Liver (tissue), 9 donors: ENCODE results near the gene ACCSL. TPM values are rescaled to one million over a fixed set of nuclear protein-coding genes. Genes with fewer than 3 reads are reported as not detected.

Experiments
- DNase-seq: peaks from one replicate; pipeline ENCODE4 v3.0.0-alpha.2; 2017; ENCODE audit warnings: low spot score
- H3K27ac ChIP-seq, 2 donors: one replicate each; pipeline ENCODE4 v1.7.0; 2013; ENCODE audit warnings: inconsistent platforms in 2 of 2, low read length in 2 of 2, control low read depth in 1 of 2, low read depth in 1 of 2, mild to moderate bottlenecking in 1 of 2
- H3K27me3 ChIP-seq, 4 donors: one replicate each; pipeline versions ENCODE4 v1.6.1 to v1.7.0; 2013; ENCODE audit warnings: low read length in 3 of 4, inconsistent platforms in 1 of 4, mild to moderate bottlenecking in 1 of 4, moderate library complexity in 1 of 4; ENCODE audit not compliant: control insufficient read depth in 4 of 4, insufficient read depth in 4 of 4
- H3K36me3 ChIP-seq, 4 donors: one replicate each; pipeline versions ENCODE4 v1.6.1 to v1.7.0; 2013; ENCODE audit warnings: low read length in 3 of 4, mild to moderate bottlenecking in 3 of 4, low read depth in 1 of 4, moderate library complexity in 1 of 4; ENCODE audit not compliant: control insufficient read depth in 4 of 4, insufficient read depth in 3 of 4
- H3K4me1 ChIP-seq, 4 donors: one replicate each; pipeline versions ENCODE4 v1.6.1 to v1.7.0; 2013; ENCODE audit warnings: low read length in 3 of 4, mild to moderate bottlenecking in 3 of 4, moderate library complexity in 1 of 4; ENCODE audit not compliant: control insufficient read depth in 4 of 4, insufficient read depth in 4 of 4
- H3K4me3 ChIP-seq, 3 donors: one replicate each; pipeline versions ENCODE4 v1.6.1 to v1.7.0; 2013; ENCODE audit warnings: low read length in 3 of 3, control low read depth in 1 of 3, low read depth in 1 of 3, mild to moderate bottlenecking in 1 of 3
- H3K9ac ChIP-seq, 2 donors: one replicate each; pipeline ENCODE4 v1.7.0; 2013; ENCODE audit warnings: low read length in 2 of 2, mild to moderate bottlenecking in 2 of 2, moderate library complexity in 2 of 2, control low read depth in 1 of 2, low read depth in 1 of 2
- H3K9me3 ChIP-seq, 4 donors: one replicate each; pipeline versions ENCODE4 v1.6.1 to v1.7.0; 2013; ENCODE audit warnings: low read length in 3 of 4; ENCODE audit not compliant: control insufficient read depth in 4 of 4
- ATF3 ChIP-seq: IDR thresholded peaks from 2 replicates; pipeline ENCODE4 v1.6.1; 2016; ENCODE audit warnings: antibody characterized with exemption
- CTCF ChIP-seq: fragments of 150-350 bp; IDR thresholded peaks from 2 replicates; pipeline ENCODE4 v1.5.1; 2017; ENCODE audit warnings: improper control_type of control experiment, low read depth, low read length; ENCODE audit not compliant: missing input control
- EGR1 ChIP-seq, 2 donors: IDR thresholded peaks; 2 replicates each; pipeline ENCODE4 v1.6.1; 2016 to 2018; ENCODE audit warnings: antibody characterized with exemption in 2 of 2, low read depth in 2 of 2
- FOXA1 ChIP-seq: IDR thresholded peaks from 2 replicates; pipeline ENCODE4 v1.6.1; 2016; ENCODE audit warnings: antibody characterized with exemption
- FOXA2 ChIP-seq: IDR thresholded peaks from 2 replicates; pipeline ENCODE4 v1.6.1; 2016; ENCODE audit warnings: antibody characterized with exemption
- GABPA ChIP-seq, 2 donors: IDR thresholded peaks in 1 of 2; conservative IDR thresholded peaks in 1 of 2; 2 replicates each; pipeline ENCODE4 v1.6.1; 2016; ENCODE audit warnings: antibody characterized with exemption in 2 of 2, mild to moderate bottlenecking in 1 of 2, moderate library complexity in 1 of 2
- HNF4A ChIP-seq, 2 donors: conservative IDR thresholded peaks; 2 replicates each; pipeline ENCODE4 v1.6.1; 2016; ENCODE audit warnings: antibody characterized with exemption in 2 of 2, mild to moderate bottlenecking in 2 of 2
- HNF4G ChIP-seq: IDR thresholded peaks from 2 replicates; pipeline ENCODE4 v1.6.1; 2016; ENCODE audit warnings: antibody characterized with exemption
- JUND ChIP-seq, 2 donors: IDR thresholded peaks; 2 replicates each; pipeline ENCODE4 v1.6.1; 2016; ENCODE audit warnings: antibody characterized with exemption in 2 of 2
- MAX ChIP-seq: IDR thresholded peaks from 2 replicates; pipeline ENCODE4 v1.6.1; 2016; ENCODE audit warnings: antibody characterized with exemption
- NR2F2 ChIP-seq: IDR thresholded peaks from 2 replicates; pipeline ENCODE4 v1.6.1; 2016; ENCODE audit warnings: antibody characterized with exemption
- RAD21 ChIP-seq, 2 donors: IDR thresholded peaks; 2 replicates each; pipeline ENCODE4 v1.6.1; 2016; ENCODE audit warnings: antibody characterized with exemption in 2 of 2, mild to moderate bottlenecking in 2 of 2
- REST ChIP-seq: IDR thresholded peaks from 2 replicates; pipeline ENCODE4 v1.6.1; 2016; ENCODE audit warnings: antibody characterized with exemption, mild to moderate bottlenecking
- SP1 ChIP-seq: IDR thresholded peaks from 2 replicates; pipeline ENCODE4 v1.6.1; 2018; ENCODE audit warnings: antibody characterized with exemption, mild to moderate bottlenecking
- TAF1 ChIP-seq: conservative IDR thresholded peaks from 2 replicates; pipeline ENCODE4 v1.6.1; 2016; ENCODE audit warnings: antibody characterized with exemption, mild to moderate bottlenecking
- YY1 ChIP-seq: IDR thresholded peaks from 2 replicates; pipeline ENCODE4 v1.6.1; 2016; ENCODE audit warnings: antibody characterized with exemption, mild to moderate bottlenecking
- ZBTB33 ChIP-seq: IDR thresholded peaks from 2 replicates; pipeline ENCODE4 v1.6.1; 2016; ENCODE audit warnings: antibody characterized with exemption
- WGBS: extraction: QIAGEN DNeasy Blood & Tissue Kit; methylation state at CpG from one replicate; pipeline ENCODE4 v1.1.7; 2013; 5-methylcytosine and 5-hydroxymethylcytosine counted together
- polyA plus RNA-seq, 2 donors: library from polyadenylated mRNA; stranded (reverse) in 1 of 2; unstranded in 1 of 2; fragments of 200-250 nt in 1 of 2; fragments of >200 nt in 1 of 2; fragmentation: Nextera tagmentation in 1 of 2; extraction: Ambion mirVana in 1 of 2; gene quantifications; one replicate each; pipeline versions ENCODE4 v1.2.1 to v1.2.3, GENCODE V29; 2013 to 2015
- total RNA-seq, 2 donors: library from RNA; depleted of rRNA; stranded (reverse); fragments of >200 nt; gene quantifications; one replicate each; pipeline ENCODE4 v1.2.3, GENCODE V29; 2014
- donor health status: healthy.
- donor health status: healthy.
- donor health status: healthy.
- donor health status: healthy.
- donor health status: healthy.

ACCSL gene
- total and polyA plus RNA-seq, 4 donors: 0.09 TPM; not detected in 3

GRCh38 chr11:44071157-44071556 is 23.4 kb downstream of the ACCSL start (continued):
- TF ChIP-seq REST (no peak), YY1 (no peak), NR2F2 (no peak), EGR1 (IDR thresholded peaks at IDR 0.05; ENCODE audit: low read depth in 2 of 2) (no peak), FOXA1 (no peak)

- peaks cover 0 to 18% (median 7%) of the 10 kb centered on the region in 4 donors for H3K36me3 ChIP-seq
Observed at GRCh38 chr11:44072757-44073658, 25.2 kb downstream of the ACCSL start.

More at GRCh38 chr11:44072757-44073658, 25.2 kb downstream of the ACCSL start:
- H3K4me3 ChIP-seq: no peak overlapping the region
- DNase-seq: no peak
- no peaks in the 10 kb centered on the region for H3K9me3 ChIP-seq
- H3K4me1 ChIP-seq: no peaks in the 10 kb centered on the region
- no peaks in the 10 kb centered on the region for H3K27me3 ChIP-seq
- no peak overlapping the region for H3K27ac ChIP-seq
- no peak for TF ChIP-seq ATF3
- TF ChIP-seq GABPA (IDR thresholded peaks at IDR 0.05 in 1 of 2, conservative IDR thresholded peaks at IDR 0.05 in 1 of 2): no peak
- no peak for TF ChIP-seq YY1
- TF ChIP-seq SP1: no peak
- no peak for TF ChIP-seq HNF4A (conservative IDR thresholded peaks at IDR 0.05)
- no peak for TF ChIP-seq CTCF
- TF ChIP-seq ZBTB33: no peak
- no peak for TF ChIP-seq JUND (IDR thresholded peaks at IDR 0.05)
- no peak for TF ChIP-seq NR2F2
- TF ChIP-seq MAX: no peak
- no peak for TF ChIP-seq FOXA1
- TF ChIP-seq RAD21 (IDR thresholded peaks at IDR 0.05): no peak
- TF ChIP-seq FOXA2: no peak
- TF ChIP-seq REST: no peak
- no peak for TF ChIP-seq HNF4G
- TF ChIP-seq TAF1: no peak
- H3K9ac ChIP-seq: no peak overlapping the region
- WGBS: 95% methylated on average over 8 of the region's 8 CpGs
